Nucleus accumbens (tissue), 56 donors: ENCODE results near the gene RNF114.
"Not testable (repeated sequence)": the region's sequence is repeated elsewhere in the genome, so short reads cannot be mapped to it uniquely, and the experiment has no call there.

Experiments
- DNase-seq, 56 donors: peaks; one replicate each; lab custom pipeline; 2025; lab: John Stamatoyannopoulos, UW

Gene RNF114

DNA sequence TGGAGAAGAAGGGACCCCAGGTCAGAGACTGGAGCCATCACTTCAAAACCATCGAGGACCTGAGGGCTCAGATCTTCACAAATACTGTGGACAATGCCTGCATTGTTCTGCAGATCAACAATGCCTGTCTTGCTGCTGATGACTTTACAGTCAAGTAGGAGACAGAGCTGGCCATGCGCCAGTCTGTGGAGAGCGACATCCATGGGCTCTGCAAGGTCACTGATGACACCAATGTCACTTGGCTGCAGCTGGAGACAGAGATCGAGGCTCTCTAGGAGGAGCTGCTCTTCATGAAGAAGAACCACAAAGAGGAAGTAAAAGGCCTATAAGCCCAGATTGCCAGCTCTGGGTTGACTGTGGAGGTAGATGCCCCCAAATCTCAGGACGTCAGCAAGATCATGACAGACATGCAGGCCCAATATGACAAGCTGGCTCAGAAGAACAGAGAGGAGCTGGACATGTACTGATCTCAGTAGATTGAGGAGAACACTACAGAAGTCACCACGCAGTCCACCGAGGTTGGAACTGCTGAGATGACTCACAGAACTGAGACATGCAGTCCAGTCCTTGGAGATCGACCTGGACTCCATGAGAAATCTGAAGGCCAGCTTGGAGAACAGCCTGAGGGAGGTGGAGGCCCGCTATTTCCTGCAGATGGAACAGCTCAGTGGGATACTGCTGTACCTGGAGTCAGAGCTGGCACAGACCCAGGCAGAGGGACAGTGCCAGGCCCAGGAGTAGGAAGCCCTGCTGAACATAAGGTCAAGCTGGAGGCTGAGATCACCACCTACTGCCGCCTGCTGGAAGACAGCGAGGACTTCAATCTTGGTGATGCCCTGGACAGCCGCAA is 21.1 kb downstream of the RNF114 start:
- peak in 53 of 56 donors; percentile 8 to 94 (median 70) for DNase-seq

DNA sequence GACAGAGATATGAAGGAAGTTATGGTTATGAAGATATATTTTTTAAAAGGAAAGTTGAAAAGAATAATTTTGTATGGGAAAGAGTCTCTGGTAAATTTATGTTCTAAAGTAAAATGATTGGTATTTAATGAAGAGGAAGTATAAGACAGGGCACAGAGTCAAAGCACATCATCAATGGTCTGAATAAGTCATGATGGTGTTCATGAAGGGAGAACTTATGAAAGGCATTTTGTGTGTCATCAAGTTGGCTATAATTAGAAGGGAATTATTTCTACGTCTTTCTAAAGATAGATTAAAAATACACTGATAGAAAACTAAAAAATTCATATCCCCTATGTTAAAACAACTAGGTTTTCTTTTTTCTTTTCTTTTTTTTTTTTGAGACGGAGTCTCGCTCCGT is 25.2 kb downstream of the RNF114 start:
- no peak for DNase-seq

- DNase-seq, result peak in 2 of 56 donors; percentile 17 to 26
Observed at GRCh38 chr20:49964964-49965780, 29.0 kb downstream of the RNF114 start.

GRCh38 chr20:49965781-49966305 is 29.6 kb downstream of the RNF114 start:
- no peak for DNase-seq

DNA sequence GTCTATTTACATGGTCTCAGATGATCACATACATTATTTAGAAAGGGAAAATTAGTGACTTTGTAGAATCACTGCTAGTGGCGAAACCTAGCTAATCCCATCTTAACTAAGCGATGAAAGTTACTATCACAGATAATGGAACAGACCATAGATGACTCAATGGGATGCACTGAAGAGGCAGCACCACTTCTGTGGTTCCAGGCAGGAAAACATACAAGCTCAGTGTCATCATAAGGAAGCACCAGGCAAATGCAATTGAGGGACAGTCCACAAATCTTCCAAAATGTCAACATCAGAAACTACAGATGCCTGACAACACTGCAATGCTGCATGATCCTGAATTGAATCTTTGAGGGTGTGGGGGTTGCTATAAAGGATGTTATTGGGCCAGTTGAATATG is 30.7 kb downstream of the RNF114 start:
- no peak for DNase-seq

DNA sequence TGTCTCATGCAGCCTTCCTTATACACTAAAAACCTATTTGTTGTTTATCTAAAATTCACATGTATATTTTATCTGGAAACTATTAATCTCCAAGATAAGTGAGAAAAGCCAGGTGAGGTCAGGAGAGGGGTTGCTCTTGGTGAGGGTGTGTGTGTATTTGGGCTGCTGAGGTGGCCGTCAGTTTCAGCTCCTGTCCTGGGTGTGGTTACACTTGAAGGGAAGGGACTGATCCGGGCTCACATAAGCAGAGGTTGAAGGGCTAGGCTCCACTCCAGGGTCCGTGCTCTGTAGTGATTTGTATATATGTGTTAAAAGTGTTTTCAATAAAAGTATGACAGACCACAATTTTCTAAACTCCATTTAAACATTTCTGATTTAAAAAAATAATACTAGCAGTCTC is 33.0 kb downstream of the RNF114 start:
- no peak for DNase-seq

GRCh38 chr20:49969946-49970345 is 33.7 kb downstream of the RNF114 start:
- DNase-seq, result no peak

GRCh38 chr20:49970498-49970897 is 34.3 kb downstream of the RNF114 start:
- DNase-seq, result no peak

- no peak for DNase-seq
Observed at GRCh38 chr20:49973981-49974380, 37.8 kb downstream of the RNF114 start.

DNA sequence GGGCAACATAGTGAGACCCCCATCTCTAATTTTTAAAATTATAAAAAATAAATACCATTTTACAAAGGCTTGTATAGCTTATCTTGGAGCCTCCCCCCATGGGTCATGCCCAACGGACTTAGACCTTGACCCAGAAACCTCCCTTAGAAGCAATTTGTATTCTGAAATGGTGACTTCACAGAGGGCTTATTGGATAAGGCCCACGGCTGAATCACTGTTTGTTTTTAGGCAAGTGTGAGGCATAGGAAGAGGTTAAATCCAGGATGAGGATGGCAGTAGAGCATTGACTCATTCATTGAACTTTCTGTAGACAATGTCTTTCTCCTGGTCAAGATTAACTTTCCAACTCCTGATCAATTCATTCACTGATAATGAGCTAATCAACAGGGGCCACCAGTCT is 40.3 kb downstream of the RNF114 start:
- DNase-seq, result no peak

GRCh38 chr20:49977740-49978139 is 41.5 kb downstream of the RNF114 start:
- not testable (repeated sequence) for DNase-seq

DNA sequence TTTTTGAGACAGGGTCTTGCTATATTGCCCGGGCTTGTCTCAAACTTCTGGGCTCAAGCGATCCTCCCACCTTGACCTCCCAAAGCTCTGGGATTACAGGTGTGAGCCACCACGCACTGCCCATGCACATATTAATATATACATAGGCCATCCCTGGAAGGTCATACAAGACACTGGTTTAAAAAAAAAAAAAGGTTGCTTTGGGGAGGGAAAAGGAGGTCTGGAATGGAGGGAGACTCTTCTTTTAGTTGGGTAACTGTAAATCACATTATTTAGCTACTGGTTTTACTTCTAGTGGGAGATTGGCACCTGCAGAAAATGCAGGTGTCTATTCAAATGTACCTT is 42.5 kb downstream of the RNF114 start:
- no peak for DNase-seq

DNA sequence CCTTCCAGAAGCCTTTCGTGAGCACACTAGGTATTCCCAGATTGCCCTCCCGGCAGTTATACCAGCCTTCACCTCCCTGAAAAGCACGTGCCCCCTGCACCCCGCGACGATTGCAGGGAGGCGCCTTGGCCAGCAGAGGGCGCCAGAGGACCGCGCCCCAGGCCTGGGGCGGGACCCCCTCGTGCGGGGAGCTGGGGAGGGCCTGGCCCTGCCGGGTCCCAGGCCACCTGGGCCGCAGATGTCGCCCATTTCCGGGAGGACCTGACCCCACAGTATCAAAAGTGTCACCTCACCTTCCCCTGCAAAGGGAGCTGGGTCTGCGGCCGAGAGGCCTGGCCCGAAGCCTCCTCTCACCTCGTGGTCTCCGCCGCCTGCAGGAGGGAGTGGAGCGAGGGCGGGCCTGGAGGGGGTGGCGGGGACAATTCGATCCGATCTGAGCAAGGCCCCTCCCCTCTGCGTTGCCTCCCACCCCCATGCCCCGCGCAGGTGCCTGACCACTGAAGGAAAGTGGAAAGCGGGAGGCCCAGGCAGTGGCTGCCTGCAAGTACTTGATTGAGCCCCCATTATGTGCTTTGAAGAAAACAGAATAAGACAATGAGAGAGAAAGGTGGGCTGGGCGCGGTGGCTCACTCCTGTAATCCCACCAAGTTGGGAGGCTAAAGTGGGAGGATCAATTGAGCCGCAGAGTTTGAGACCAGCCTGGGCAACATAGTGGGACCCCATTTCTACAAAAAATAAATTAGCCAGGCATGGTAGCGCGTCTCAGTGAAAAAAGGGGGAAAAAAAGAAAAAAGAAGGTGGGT is 43.0 kb downstream of the RNF114 start:
- peak in 45 of 56 donors; percentile 6 to 72 (median 45) for DNase-seq

GRCh38 chr20:49980140-49981008 is 44.2 kb downstream of the RNF114 start:
- DNase-seq, result no peak

GRCh38 chr20:49981218-49982071 is 45.2 kb downstream of the RNF114 start:
- no peak for DNase-seq

DNA sequence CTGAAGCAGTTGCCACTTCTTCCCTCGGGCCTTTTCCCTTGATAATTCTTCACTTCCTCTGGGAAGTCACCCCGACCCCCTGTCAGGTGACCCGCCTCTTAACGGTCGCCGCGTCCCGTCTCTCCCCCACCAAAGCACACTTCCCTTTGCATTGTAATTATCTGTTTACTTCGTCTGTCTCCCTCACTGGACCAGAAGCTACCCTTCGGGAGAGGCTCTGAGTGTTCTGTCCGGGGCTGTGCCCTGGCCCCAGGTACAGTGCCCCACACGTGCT is 45.8 kb downstream of the RNF114 start:
- DNase-seq, result peak in 1 of 56 donors; percentile 33

GRCh38 chr20:49982346-49983122 is 46.3 kb downstream of the RNF114 start, which contains the start of gene SNAI1:
Gene SNAI1, plus strand, starts transcription at chr20:49982980. Its CDS starts 80 bp downstream, at chr20:49983060.
- DNase-seq, result peak in 54 of 56 donors; percentile 22 to 88 (median 72)
